HG02759 (cell line): ENCODE results near the gene PLEKHG5.
"Not testable (repeated sequence)": the region's sequence is repeated elsewhere in the genome, so short reads cannot be mapped to it uniquely, and the experiment has no call there.

Experiments
- ATAC-seq: cut with Tn5 transposase; IDR thresholded peaks from one replicate; pipeline ENCODE4 v1.9.1; 2021; ENCODE audit warnings: mild to moderate bottlenecking, moderate library complexity; ENCODE audit not compliant: unreplicated experiment

PLEKHG5 gene

GRCh38 chr1:6497215-6497866 is 5.9 kb upstream of the PLEKHG5 start:
- ATAC-seq, result no peak

GRCh38 chr1:6496890-6497214 is 5.4 kb upstream of the PLEKHG5 start:
- ATAC-seq, result no peak

- no peak for ATAC-seq
These were observed 4.9 kb upstream of the PLEKHG5 start for GRCh38 chr1:6496365-6496721.

GRCh38 chr1:6495540-6496364 is 4.3 kb upstream of the PLEKHG5 start:
- ATAC-seq, result no peak

GRCh38 chr1:6495041-6495441 is 3.6 kb upstream of the PLEKHG5 start:
- no peak for ATAC-seq

- no peak for ATAC-seq
These were observed 3.2 kb upstream of the PLEKHG5 start for GRCh38 chr1:6494627-6495026.

- ATAC-seq, result not testable (repeated sequence)
These were observed 2.4 kb upstream of the PLEKHG5 start for GRCh38 chr1:6493834-6494223.

GRCh38 chr1:6491966-6492365 is 499 bp upstream of the PLEKHG5 start:
- ATAC-seq, result no peak

GRCh38 chr1:6491081-6491449 is 402 bp downstream of the PLEKHG5 start:
- no peak for ATAC-seq

GRCh38 chr1:6490181-6491080 is 1.0 kb downstream of the PLEKHG5 start:
- ATAC-seq, result peak; percentile 71

- peak; percentile 65 for ATAC-seq
These were observed 1.7 kb downstream of the PLEKHG5 start for GRCh38 chr1:6489799-6490180.

- ATAC-seq, result no peak
These were observed 2.1 kb downstream of the PLEKHG5 start for GRCh38 chr1:6489383-6489765.

GRCh38 chr1:6488602-6489382 is 2.7 kb downstream of the PLEKHG5 start:
- no peak for ATAC-seq

GRCh38 chr1:6487804-6488484 is 3.5 kb downstream of the PLEKHG5 start:
- no peak for ATAC-seq

- ATAC-seq, result peak; percentile 43
These were observed 4.9 kb downstream of the PLEKHG5 start for GRCh38 chr1:6486433-6487011.

- ATAC-seq, result no peak
These were observed 6.0 kb downstream of the PLEKHG5 start for GRCh38 chr1:6485168-6486101.

GRCh38 chr1:6484826-6485167 is 6.7 kb downstream of the PLEKHG5 start:
- no peak for ATAC-seq

GRCh38 chr1:6483761-6484117 is 7.7 kb downstream of the PLEKHG5 start:
- no peak for ATAC-seq
